Dendritic cell treated with granulocyte-macrophage colony-stimulating factor and Interleukin-4, amounts not matched to agents 40 ng/mL and 50 ng/mL, for 4 days (primary cell): Measurements from ENCODE around the gene GPR162.
"Not testable (repeated sequence)": the region's sequence is repeated elsewhere in the genome, so short reads cannot be mapped to it uniquely, and the experiment has no call there.

ENCODE experiments used
- H3K27ac Mint-ChIP-seq: one replicate; pipeline ENCODE4 v1.8.0; 2022; ENCODE audit warnings: mild to moderate bottlenecking, mixed read lengths
- H3K27me3 Mint-ChIP-seq: one replicate; pipeline ENCODE4 v1.8.0; 2022; ENCODE audit warnings: mild to moderate bottlenecking, mixed read lengths
- H3K36me3 Mint-ChIP-seq: one replicate; pipeline ENCODE4 v1.8.0; 2022; ENCODE audit warnings: low read depth, mixed read lengths
- H3K4me1 Mint-ChIP-seq: one replicate; pipeline ENCODE4 v1.8.0; 2022; ENCODE audit warnings: low read depth, mixed read lengths
- H3K4me3 Mint-ChIP-seq: one replicate; pipeline ENCODE4 v1.8.0; 2022; ENCODE audit warnings: mild to moderate bottlenecking, moderate library complexity, mixed read lengths
- H3K9me3 Mint-ChIP-seq: one replicate; pipeline ENCODE4 v1.8.0; 2022; ENCODE audit warnings: mixed read lengths
- intact Hi-C: fragments of 100-400 bp; cut with micrococcal nuclease; formaldehyde crosslinking; loops from one replicate; pipeline ENCODE4 v1.15.0; 2022

Gene GPR162

GRCh38 chr12:6868211-6869048 is 46.8 kb downstream of the GPR162 start:
- intact Hi-C loops, result loop anchor here (2.0 to 5.0 kb wide), 2 partner anchors 69 to 244 kb away; no protein-coding TSS in a partner anchor
- H3K27me3 Mint-ChIP-seq, result no peaks in the 10 kb centered on the region
- peak overlapping the region; percentile 94 for H3K4me3 Mint-ChIP-seq
- H3K9me3 Mint-ChIP-seq, result no peaks in the 10 kb centered on the region
- H3K27ac Mint-ChIP-seq, result peak overlapping the region; percentile 94
- H3K4me1 Mint-ChIP-seq, result peaks cover 60% of the 10 kb centered on the region
- H3K36me3 Mint-ChIP-seq, result peaks cover 96% of the 10 kb centered on the region

GRCh38 chr12:6869049-6870021 is 47.7 kb downstream of the GPR162 start:
- H3K4me3 Mint-ChIP-seq, result peak overlapping the region; percentile 94
- peak overlapping the region; percentile 94 for H3K27ac Mint-ChIP-seq
- H3K9me3 Mint-ChIP-seq, result no peaks in the 10 kb centered on the region
- peaks cover 60% of the 10 kb centered on the region for H3K4me1 Mint-ChIP-seq
- no peaks in the 10 kb centered on the region for H3K27me3 Mint-ChIP-seq
- intact Hi-C loops, result loop anchor here (2.0 to 5.0 kb wide), 2 partner anchors 68 to 243 kb away; no protein-coding TSS in a partner anchor
- H3K36me3 Mint-ChIP-seq, result peaks cover 87% of the 10 kb centered on the region

GRCh38 chr12:6870304-6870703 is 48.7 kb downstream of the GPR162 start:
- Mint-ChIP-seq H3K4me1 (peaks cover 60% of the 10 kb centered on the region), H3K36me3 (peaks cover 77% of the 10 kb centered on the region)
- H3K27me3 Mint-ChIP-seq, intact Hi-C loops, H3K4me3 Mint-ChIP-seq, H3K27ac Mint-ChIP-seq, H3K9me3 Mint-ChIP-seq: not testable (repeated sequence)

GRCh38 chr12:6871052-6871957 is 49.7 kb downstream of the GPR162 start:
- Mint-ChIP-seq H3K27me3 (no peaks in the 10 kb centered on the region), H3K4me3 (peak overlapping the region; percentile 97), H3K9me3 (no peaks in the 10 kb centered on the region), H3K4me1 (peaks cover 61% of the 10 kb centered on the region), H3K36me3 (peaks cover 74% of the 10 kb centered on the region), H3K27ac (peak overlapping the region; percentile 87)
- intact Hi-C loops, result no loop called here

- intact Hi-C loops, result loop anchor here (1.0 kb wide), 2 partner anchors 19 to 20 kb away; partner anchors contain the start of gene USP5
- peak overlapping the region; percentile 97 for H3K4me3 Mint-ChIP-seq
- H3K36me3 Mint-ChIP-seq, result peaks cover 77% of the 10 kb centered on the region
- H3K27ac Mint-ChIP-seq, result peak overlapping the region; percentile 87
- no peaks in the 10 kb centered on the region for H3K27me3 Mint-ChIP-seq
- no peaks in the 10 kb centered on the region for H3K9me3 Mint-ChIP-seq
- peaks cover 53% of the 10 kb centered on the region for H3K4me1 Mint-ChIP-seq
Observed at GRCh38 chr12:6872073-6873048, 50.7 kb downstream of the GPR162 start.

GRCh38 chr12:6873094-6874014 is 51.7 kb downstream of the GPR162 start, which contains the start of gene SPSB2:
SPSB2 (minus strand) TSS chr12:6873303; CDS start chr12:6872901, 402 bp downstream.
- H3K27ac Mint-ChIP-seq, result peak within 1 kb of the TSS; percentile 87
- H3K4me1 Mint-ChIP-seq, result peaks cover 51% of the 10 kb centered on the region
- no peaks in the 10 kb centered on the region for H3K9me3 Mint-ChIP-seq
- peak within 1 kb of the TSS; percentile 97 for H3K4me3 Mint-ChIP-seq
- peaks cover 69% of the 10 kb centered on the region for H3K36me3 Mint-ChIP-seq
- H3K27me3 Mint-ChIP-seq, result no peaks in the 10 kb centered on the region
- intact Hi-C loops, result loop anchor here (1.0 kb wide), 1 partner anchor 18 kb away; no protein-coding TSS in a partner anchor

GRCh38 chr12:6874015-6874368 is 52.4 kb downstream of the GPR162 start:
- intact Hi-C loops, H3K9me3 Mint-ChIP-seq, H3K27me3 Mint-ChIP-seq: not testable (repeated sequence)
- peaks cover 63% of the 10 kb centered on the region for H3K36me3 Mint-ChIP-seq
- peak overlapping the region; percentile 87 for H3K27ac Mint-ChIP-seq
- peak overlapping the region; percentile 97 for H3K4me3 Mint-ChIP-seq
- peaks cover 44% of the 10 kb centered on the region for H3K4me1 Mint-ChIP-seq
